Retinal pigment epithelial cell (primary cell): ENCODE results near the gene MYL10.

Experiments used
- DNase-seq: peaks from one replicate; pipeline ENCODE4 v3.0.0-alpha.2; 2010; ENCODE audit warnings: low read depth
- H3K4me3 ChIP-seq: 2 replicates; pipeline ENCODE4 v1.5.1; 2011; ENCODE audit warnings: mild to moderate bottlenecking, low read length, control low read depth, moderate library complexity
- CTCF ChIP-seq: conservative IDR thresholded peaks from 2 replicates; pipeline ENCODE4 v1.5.1; 2011; ENCODE audit warnings: low read depth, low read length, control low read depth, inconsistent platforms

Gene MYL10

GRCh38 chr7:101620395-101620794 lies 8.7 kb downstream of the MYL10 start:
- DNase-seq, result no peak
- TF ChIP-seq CTCF, result no peak
- H3K4me3 ChIP-seq, result no peak overlapping the region

GRCh38 chr7:101618916-101619315 lies 10.2 kb downstream of the MYL10 start:
- TF ChIP-seq CTCF, result no peak
- no peak overlapping the region for H3K4me3 ChIP-seq
- no peak for DNase-seq

- H3K4me3 ChIP-seq, result no peak overlapping the region
Observed at GRCh38 chr7:101618207-101618839, 10.8 kb downstream of the MYL10 start.

GRCh38 chr7:101617451-101618206 lies 11.5 kb downstream of the MYL10 start:
- TF ChIP-seq CTCF, result no peak
- H3K4me3 ChIP-seq, result no peak overlapping the region
- DNase-seq, result no peak

More at GRCh38 chr7:101618207-101618839, 10.8 kb downstream of the MYL10 start:
- no peak for TF ChIP-seq CTCF
- DNase-seq, result no peak

GRCh38 chr7:101615446-101615845 lies 13.7 kb downstream of the MYL10 start:
- DNase-seq, result no peak
- H3K4me3 ChIP-seq, result no peak overlapping the region
- no peak for TF ChIP-seq CTCF

- no peak for TF ChIP-seq CTCF
- no peak for DNase-seq
- no peak overlapping the region for H3K4me3 ChIP-seq
Observed at GRCh38 chr7:101614939-101615302, 14.2 kb downstream of the MYL10 start.
